ENCODE measurements around the gene CD226. TPM values are rescaled to one million over a fixed set of nuclear protein-coding genes. Genes with fewer than 3 reads are reported as not detected.

Gene CD226
- total RNA-seq, 1 experiment from 2014 or later = 1.2 TPM

GRCh38 chr18:69895066-69896047, 52.3 kb downstream of the CD226 start (continued):
- TF ChIP-seq ZNF274 (IDR thresholded peaks at IDR 0.05; ENCODE audit: low read depth, low read length) = no peak
- no peak for TF ChIP-seq MAX (IDR thresholded peaks at IDR 0.05)
- no peak for TF ChIP-seq FOSL1 (IDR thresholded peaks at IDR 0.05; ENCODE audit: low read depth)
- no peak for TF ChIP-seq ZBTB33 (IDR thresholded peaks at IDR 0.05; ENCODE audit: extremely low read depth, insufficient replicate concordance, low read length)

GRCh38 chr18:69894467-69894866, 53.2 kb downstream of the CD226 start:
- H3K27ac ChIP-seq (ENCODE audit: low read depth, low read length) = no peak overlapping the region
- no peaks in the 10 kb centered on the region for H3K9me2 ChIP-seq (ENCODE audit: insufficient read depth)
- H3K27me3 ChIP-seq (ENCODE audit: insufficient read depth, low read length) = no peaks in the 10 kb centered on the region
- no peak overlapping the region for H2AFZ ChIP-seq (ENCODE audit: low read depth, low read length, poor library complexity, severe bottlenecking)
- no peaks in the 10 kb centered on the region for H3K36me3 ChIP-seq (ENCODE audit: control insufficient read depth in 1 of 2, insufficient read depth in 2 of 2, low read length in 2 of 2)
- H3K79me2 ChIP-seq (ENCODE audit: insufficient read depth, low read length) = no peaks in the 10 kb centered on the region
- ChIA-PET CTCF (no interaction called here), POLR2A (no interaction called here), RAD21 (ENCODE audit: low non-redundant PET in 1 of 2, low total read pairs in 2 of 2, uncharacterized antibody in 2 of 2, unreplicated experiment in 2 of 2) (no interaction called here)
- no peak overlapping the region for H3K4me2 ChIP-seq (ENCODE audit: low read length)
- no peak overlapping the region for H3K4me3 ChIP-seq (replicated peaks in 1 of 2; ENCODE audit: low read depth in 1 of 2, low read length in 2 of 2)
- intact Hi-C loops (cut with micrococcal nuclease) = no loop called here
- no peaks in the 10 kb centered on the region for H4K20me1 ChIP-seq (ENCODE audit: insufficient read depth)
- H3K9me3 ChIP-seq (ENCODE audit: control insufficient read depth in 1 of 2, insufficient read depth in 1 of 2, low read depth in 1 of 2, low read length in 2 of 2) = no peaks in the 10 kb centered on the region
- no peak overlapping the region for H3K9ac ChIP-seq (ENCODE audit: low read length)
- BruUV-seq (replicated peaks) = no TSS peak
- no peaks in the 10 kb centered on the region for H3K4me1 ChIP-seq (ENCODE audit: control insufficient read depth in 1 of 2, insufficient read depth in 2 of 2, low read length in 2 of 2)
- DNase-seq (ENCODE audit: low read depth, low spot score) = no peak
- no peak for TF ChIP-seq POLR2AphosphoS5 (IDR thresholded peaks at IDR 0.05; ENCODE audit: low read depth, low read length)
- no peak for TF ChIP-seq POLR2A (IDR thresholded peaks at IDR 0.05; ENCODE audit: borderline replicate concordance, extremely low read depth, insufficient read depth, insufficient read length)
- no peak for TF ChIP-seq CTCF (IDR thresholded peaks at IDR 0.05 in 2 of 3, conservative IDR thresholded peaks at IDR 0.05 in 1 of 3; ENCODE audit: borderline replicate concordance in 1 of 3, insufficient read depth in 1 of 3, low read depth in 2 of 3, low read length in 2 of 3)
- TF ChIP-seq ZFX (IDR thresholded peaks at IDR 0.05) = no peak
- TF ChIP-seq EGR1 (IDR thresholded peaks at IDR 0.05; ENCODE audit: low read depth) = no peak
- no peak for TF ChIP-seq RAD21 (IDR thresholded peaks at IDR 0.05; ENCODE audit: low read depth)
- ATAC-seq = no peak

Data from HCT116 (cell line).